Panc1 (cell line): ENCODE data around the gene COLGALT1.

Experiments
- POLR2AphosphoS5 ChIP-seq: IDR thresholded peaks from 2 replicates; pipeline ENCODE4 v1.6.1; 2012; ENCODE audit warnings: mild to moderate bottlenecking, low read depth, low read length, moderate library complexity
- TF ChIP-seq, protein P1 (sequence below): fragments of 450-650 bp; IDR thresholded peaks from 2 replicates; pipeline ENCODE4 v1.5.1; 2017; ENCODE audit warnings: mild to moderate bottlenecking

DNA sequence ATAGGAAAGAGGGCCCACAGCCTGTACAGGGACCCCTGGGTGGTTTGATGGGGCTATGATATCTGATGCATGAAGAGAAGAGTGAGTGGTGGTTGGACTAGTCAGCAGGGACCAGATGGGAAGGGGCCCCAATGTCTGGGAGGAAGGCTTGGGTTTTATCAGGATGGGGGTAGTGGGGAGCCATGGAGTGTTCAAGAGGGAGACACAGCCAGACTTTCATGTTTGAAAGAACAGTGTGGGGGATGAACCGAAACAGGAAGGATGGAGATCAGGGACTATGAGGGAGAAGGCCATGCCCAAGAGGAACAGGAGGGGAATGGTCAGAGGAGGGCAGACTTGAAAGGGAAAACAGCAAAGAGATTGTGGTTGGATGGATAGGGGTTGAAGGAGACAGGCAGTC is 69.6 kb downstream of the COLGALT1 start:
- TF ChIP-seq, protein P1, sequence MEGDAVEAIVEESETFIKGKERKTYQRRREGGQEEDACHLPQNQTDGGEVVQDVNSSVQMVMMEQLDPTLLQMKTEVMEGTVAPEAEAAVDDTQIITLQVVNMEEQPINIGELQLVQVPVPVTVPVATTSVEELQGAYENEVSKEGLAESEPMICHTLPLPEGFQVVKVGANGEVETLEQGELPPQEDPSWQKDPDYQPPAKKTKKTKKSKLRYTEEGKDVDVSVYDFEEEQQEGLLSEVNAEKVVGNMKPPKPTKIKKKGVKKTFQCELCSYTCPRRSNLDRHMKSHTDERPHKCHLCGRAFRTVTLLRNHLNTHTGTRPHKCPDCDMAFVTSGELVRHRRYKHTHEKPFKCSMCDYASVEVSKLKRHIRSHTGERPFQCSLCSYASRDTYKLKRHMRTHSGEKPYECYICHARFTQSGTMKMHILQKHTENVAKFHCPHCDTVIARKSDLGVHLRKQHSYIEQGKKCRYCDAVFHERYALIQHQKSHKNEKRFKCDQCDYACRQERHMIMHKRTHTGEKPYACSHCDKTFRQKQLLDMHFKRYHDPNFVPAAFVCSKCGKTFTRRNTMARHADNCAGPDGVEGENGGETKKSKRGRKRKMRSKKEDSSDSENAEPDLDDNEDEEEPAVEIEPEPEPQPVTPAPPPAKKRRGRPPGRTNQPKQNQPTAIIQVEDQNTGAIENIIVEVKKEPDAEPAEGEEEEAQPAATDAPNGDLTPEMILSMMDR = no peak
- TF ChIP-seq POLR2AphosphoS5 = no peak
